Bronchial epithelial cell (primary cell): ENCODE measurements around the gene TUBAL3. TPM values are rescaled to one million over a fixed set of nuclear protein-coding genes. Genes with fewer than 3 reads are reported as not detected.

Source experiments
- DNase-seq: peaks from one replicate; pipeline ENCODE4 v3.0.0-alpha.2; 2010; ENCODE audit warnings: low read depth
- FAIRE-seq: peaks from 2 replicates; lab custom pipeline; 2011; peaks lifted over from hg19 to GRCh38; lab: Jason Lieb, UNC
- H3K27me3 ChIP-seq: 2 replicates; pipeline ENCODE4 v1.5.1; 2011; ENCODE audit warnings: low read length; ENCODE audit not compliant: control insufficient read depth, insufficient read depth
- H3K36me3 ChIP-seq: 2 replicates; pipeline ENCODE4 v1.5.1; 2011; ENCODE audit warnings: low read length; ENCODE audit not compliant: control insufficient read depth, insufficient read depth
- H3K4me3 ChIP-seq: 2 replicates; pipeline ENCODE4 v1.5.1; 2011; ENCODE audit warnings: mild to moderate bottlenecking, low read depth, low read length, control low read depth
- CTCF ChIP-seq: IDR thresholded peaks from 2 replicates; pipeline ENCODE4 v1.5.1; 2011; ENCODE audit warnings: mild to moderate bottlenecking, moderate library complexity, low read length, control low read depth, inconsistent platforms; ENCODE audit not compliant: insufficient read depth, severe bottlenecking
- total RNA-seq: library from RNA; depleted of rRNA; stranded (reverse); fragments of >200 nt; gene quantifications from 2 replicates; pipeline ENCODE4 v1.2.1, GENCODE V29; 2014

Gene TUBAL3
- total RNA-seq, 1 donor from 2014 or later: 0.26 TPM

- FAIRE-seq (no peak), DNase-seq (no peak)
- Histone ChIP-seq H3K27me3 (no peaks in the 10 kb centered on the region), H3K36me3 (no peaks in the 10 kb centered on the region), H3K4me3 (no peak overlapping the region)
- TF ChIP-seq CTCF: no peak
Measured at GRCh38 chr10:5343979-5344378, 60.6 kb downstream of the TUBAL3 start.

GRCh38 chr10:5343561-5343960 lies 61.1 kb downstream of the TUBAL3 start:
- DNase-seq (no peak), FAIRE-seq (no peak)

More at GRCh38 chr10:5343561-5343960, 61.1 kb downstream of the TUBAL3 start:
- Histone ChIP-seq H3K4me3 (no peak overlapping the region), H3K36me3 (no peaks in the 10 kb centered on the region), H3K27me3 (no peaks in the 10 kb centered on the region)
- TF ChIP-seq CTCF: no peak

Other genes with a start within 250 kb of the TUBAL3 start
- 0.26 TPM in 1 of 2 replicates, not detected in the other for gene AKR1C8, start 219.7 kb downstream of the TUBAL3 start, total RNA-seq
- not detected in 2 replicates for gene AKR1C4, start 208.0 kb downstream of the TUBAL3 start, total RNA-seq
- not detected in 2 replicates for gene UCN3, start 39.9 kb downstream of the TUBAL3 start, total RNA-seq
- gene NET1, start 7.7 kb upstream of the TUBAL3 start, total RNA-seq: 45.8 and 118 TPM in 2 replicates
- 0.79 and 4.4 TPM in 2 replicates for gene CALML5, start 94.7 kb upstream of the TUBAL3 start, total RNA-seq
- 0.53 and 1.0 TPM in 2 replicates for gene CALML3, start 120.1 kb upstream of the TUBAL3 start, total RNA-seq